Neural cell (in vitro differentiated cells): ENCODE measurements around the gene SETD9. TPM values are rescaled to one million over a fixed set of nuclear protein-coding genes. Genes with fewer than 3 reads are reported as not detected.

Source experiments
- H2AFZ ChIP-seq: fragments of 200-600, 300-800 bp; sonication (generic), shearing (Covaris generic); 2 replicates; pipeline ENCODE4 v1.6.0; 2014; ENCODE audit warnings: low read depth, mild to moderate bottlenecking, antibody characterized with exemption, low read length, moderate library complexity
- H3F3A ChIP-seq: fragments of 200-600 bp; shearing (Covaris generic); 2 replicates; pipeline ENCODE4 v1.6.1; 2016; ENCODE audit warnings: mild to moderate bottlenecking, moderate library complexity, mixed read lengths, antibody characterized with exemption, low read length; ENCODE audit not compliant: insufficient read depth, poor library complexity, severe bottlenecking
- H3K27ac ChIP-seq: fragments of 200-600, 300-800 bp; sonication (generic), shearing (Covaris generic); 2 replicates; pipeline ENCODE4 v1.5.1; 2014; ENCODE audit warnings: mild to moderate bottlenecking, low read length, moderate library complexity
- H3K27me3 ChIP-seq: fragments of 300-800, 200-600 bp; sonication (generic), shearing (Covaris generic); 2 replicates; pipeline ENCODE4 v1.6.0; 2014; ENCODE audit warnings: mild to moderate bottlenecking, low read depth, low read length, moderate library complexity; ENCODE audit not compliant: insufficient read depth
- H3K36me3 ChIP-seq: fragments of 300-800, 200-600 bp; sonication (generic), shearing (Covaris generic); 2 replicates; pipeline ENCODE4 v1.5.1; 2014; ENCODE audit warnings: mild to moderate bottlenecking, antibody characterized with exemption, low read length, moderate library complexity; ENCODE audit not compliant: insufficient read depth
- H3K4me2 ChIP-seq: fragments of 300-800, 200-600 bp; sonication (generic), shearing (Covaris generic); 2 replicates; pipeline ENCODE4 v1.6.0; 2014; ENCODE audit warnings: mild to moderate bottlenecking, low read length
- H3K4me3 ChIP-seq: fragments of 300-800, 200-600 bp; sonication (generic), shearing (Covaris generic); 2 replicates; pipeline ENCODE4 v1.5.1; 2014; ENCODE audit warnings: mild to moderate bottlenecking, low read length, moderate library complexity
- H3K79me2 ChIP-seq: fragments of 200-600 bp; shearing (Covaris generic); replicated peaks from 2 replicates; pipeline ENCODE4 v1.6.0; 2014; ENCODE audit warnings: mild to moderate bottlenecking, low read length, moderate library complexity; ENCODE audit not compliant: insufficient read depth
- H3K9ac ChIP-seq: fragments of 300-800, 200-600 bp; sonication (generic), shearing (Covaris generic); 2 replicates; pipeline ENCODE4 v1.6.1; 2016; ENCODE audit warnings: mild to moderate bottlenecking, low read length, mixed read lengths
- H3K9me2 ChIP-seq: fragments of 200-600 bp; shearing (Covaris generic); 2 replicates; pipeline ENCODE4 v1.6.1; 2016; ENCODE audit warnings: mild to moderate bottlenecking, low read length, mixed read lengths; ENCODE audit not compliant: insufficient read depth
- H3K9me3 ChIP-seq: fragments of 200-600, 300-800 bp; sonication (generic), shearing (Covaris generic); 2 replicates; pipeline ENCODE4 v1.6.1; 2016; ENCODE audit warnings: mild to moderate bottlenecking, mixed run types, low read length, moderate library complexity, mixed read lengths
- H4K20me1 ChIP-seq: fragments of 200-600 bp; shearing (Covaris generic); 2 replicates; pipeline ENCODE4 v1.6.1; 2016; ENCODE audit warnings: mild to moderate bottlenecking, mixed run types; ENCODE audit not compliant: insufficient read depth
- EP300 ChIP-seq: fragments of 450-650 bp; conservative IDR thresholded peaks from 2 replicates; pipeline ENCODE4 v1.6.1; 2014; ENCODE audit warnings: antibody characterized with exemption, mild to moderate bottlenecking, moderate library complexity; ENCODE audit not compliant: poor library complexity, severe bottlenecking
- EZH2 ChIP-seq: fragments of 200-600, 300-800 bp; shearing (Covaris generic), sonication (generic); IDR thresholded peaks from 2 replicates; pipeline ENCODE4 v1.6.1; 2014; ENCODE audit warnings: antibody characterized with exemption, low read length, borderline replicate concordance, mild to moderate bottlenecking; ENCODE audit not compliant: insufficient read depth, poor library complexity, severe bottlenecking
- MXI1 ChIP-seq: fragments of 450-650 bp; conservative IDR thresholded peaks from 2 replicates; pipeline ENCODE4 v1.6.1; 2014; ENCODE audit warnings: antibody characterized with exemption, mild to moderate bottlenecking; ENCODE audit not compliant: poor library complexity, severe bottlenecking
- POLR2AphosphoS5 ChIP-seq: IDR thresholded peaks from 2 replicates; pipeline ENCODE4 v1.6.1; 2012
- RAD21 ChIP-seq: fragments of 450-650 bp; conservative IDR thresholded peaks from 2 replicates; pipeline ENCODE4 v1.6.1; 2014; ENCODE audit warnings: antibody characterized with exemption, mild to moderate bottlenecking, moderate library complexity
- SMC3 ChIP-seq: fragments of 450-650 bp; conservative IDR thresholded peaks from 2 replicates; pipeline ENCODE4 v1.6.1; 2014; ENCODE audit warnings: antibody characterized with exemption, mild to moderate bottlenecking, moderate library complexity; ENCODE audit not compliant: poor library complexity
- TAF1 ChIP-seq: IDR thresholded peaks from 2 replicates; pipeline ENCODE4 v1.6.1; 2012; ENCODE audit warnings: low read depth
- polyA plus RNA-seq: library from polyadenylated mRNA; depleted of rRNA; stranded (reverse); fragments of >200 nt; gene quantifications from 2 replicates; pipeline ENCODE4 v1.2.3, GENCODE V29; 2014
- TF ChIP-seq, protein P1 (sequence below): fragments of 450-650 bp; IDR thresholded peaks from 2 replicates; pipeline ENCODE4 v1.5.1; 2014; ENCODE audit warnings: antibody characterized with exemption, mild to moderate bottlenecking, moderate library complexity; ENCODE audit not compliant: poor library complexity, severe bottlenecking
- TF ChIP-seq, protein P2 (sequence below): IDR thresholded peaks from 2 replicates; pipeline ENCODE4 v1.6.1; 2012; ENCODE audit warnings: borderline replicate concordance

Gene SETD9
- polyA plus RNA-seq, 1 donor from 2014 or later: 11.4 TPM

DNA sequence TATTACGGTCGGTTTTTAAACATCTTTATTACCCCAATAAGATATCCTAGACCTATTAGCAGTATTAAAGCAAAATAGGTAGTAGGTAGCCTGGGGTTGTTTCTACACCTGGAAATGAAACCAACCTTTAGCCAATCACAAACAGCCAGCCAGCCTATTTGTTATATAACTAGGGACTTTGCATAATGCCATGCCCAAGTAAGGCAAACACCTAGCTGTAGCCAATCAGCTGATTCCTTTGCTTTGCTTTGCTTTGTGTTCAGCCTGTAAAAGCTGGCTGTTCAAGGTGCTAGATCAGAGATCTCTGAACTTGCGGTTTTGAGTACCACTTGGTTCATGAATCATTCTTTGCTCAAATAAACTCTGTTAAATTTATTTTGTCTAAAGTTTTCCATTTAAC is 46.5 kb upstream of the SETD9 start:
- Histone ChIP-seq H3K79me2 (no peaks in the 10 kb centered on the region), H3K9me2 (no peaks in the 10 kb centered on the region), H3K9me3 (no peaks in the 10 kb centered on the region), H3K27me3 (no peaks in the 10 kb centered on the region), H2AFZ (no peak overlapping the region), H3K36me3 (peaks cover 7% of the 10 kb centered on the region), H4K20me1 (no peaks in the 10 kb centered on the region), H3K4me3 (no peak overlapping the region), H3K9ac (no peak overlapping the region), H3K27ac (no peak overlapping the region), H3F3A (no peaks in the 10 kb centered on the region), H3K4me2 (no peak overlapping the region)
- TF ChIP-seq, protein P1, sequence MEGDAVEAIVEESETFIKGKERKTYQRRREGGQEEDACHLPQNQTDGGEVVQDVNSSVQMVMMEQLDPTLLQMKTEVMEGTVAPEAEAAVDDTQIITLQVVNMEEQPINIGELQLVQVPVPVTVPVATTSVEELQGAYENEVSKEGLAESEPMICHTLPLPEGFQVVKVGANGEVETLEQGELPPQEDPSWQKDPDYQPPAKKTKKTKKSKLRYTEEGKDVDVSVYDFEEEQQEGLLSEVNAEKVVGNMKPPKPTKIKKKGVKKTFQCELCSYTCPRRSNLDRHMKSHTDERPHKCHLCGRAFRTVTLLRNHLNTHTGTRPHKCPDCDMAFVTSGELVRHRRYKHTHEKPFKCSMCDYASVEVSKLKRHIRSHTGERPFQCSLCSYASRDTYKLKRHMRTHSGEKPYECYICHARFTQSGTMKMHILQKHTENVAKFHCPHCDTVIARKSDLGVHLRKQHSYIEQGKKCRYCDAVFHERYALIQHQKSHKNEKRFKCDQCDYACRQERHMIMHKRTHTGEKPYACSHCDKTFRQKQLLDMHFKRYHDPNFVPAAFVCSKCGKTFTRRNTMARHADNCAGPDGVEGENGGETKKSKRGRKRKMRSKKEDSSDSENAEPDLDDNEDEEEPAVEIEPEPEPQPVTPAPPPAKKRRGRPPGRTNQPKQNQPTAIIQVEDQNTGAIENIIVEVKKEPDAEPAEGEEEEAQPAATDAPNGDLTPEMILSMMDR: no peak
- TF ChIP-seq EP300 (no peak), MXI1 (no peak), POLR2AphosphoS5 (no peak), SMC3 (no peak), EZH2 (no peak), TAF1 (no peak), RAD21 (no peak)
- TF ChIP-seq, protein P2, sequence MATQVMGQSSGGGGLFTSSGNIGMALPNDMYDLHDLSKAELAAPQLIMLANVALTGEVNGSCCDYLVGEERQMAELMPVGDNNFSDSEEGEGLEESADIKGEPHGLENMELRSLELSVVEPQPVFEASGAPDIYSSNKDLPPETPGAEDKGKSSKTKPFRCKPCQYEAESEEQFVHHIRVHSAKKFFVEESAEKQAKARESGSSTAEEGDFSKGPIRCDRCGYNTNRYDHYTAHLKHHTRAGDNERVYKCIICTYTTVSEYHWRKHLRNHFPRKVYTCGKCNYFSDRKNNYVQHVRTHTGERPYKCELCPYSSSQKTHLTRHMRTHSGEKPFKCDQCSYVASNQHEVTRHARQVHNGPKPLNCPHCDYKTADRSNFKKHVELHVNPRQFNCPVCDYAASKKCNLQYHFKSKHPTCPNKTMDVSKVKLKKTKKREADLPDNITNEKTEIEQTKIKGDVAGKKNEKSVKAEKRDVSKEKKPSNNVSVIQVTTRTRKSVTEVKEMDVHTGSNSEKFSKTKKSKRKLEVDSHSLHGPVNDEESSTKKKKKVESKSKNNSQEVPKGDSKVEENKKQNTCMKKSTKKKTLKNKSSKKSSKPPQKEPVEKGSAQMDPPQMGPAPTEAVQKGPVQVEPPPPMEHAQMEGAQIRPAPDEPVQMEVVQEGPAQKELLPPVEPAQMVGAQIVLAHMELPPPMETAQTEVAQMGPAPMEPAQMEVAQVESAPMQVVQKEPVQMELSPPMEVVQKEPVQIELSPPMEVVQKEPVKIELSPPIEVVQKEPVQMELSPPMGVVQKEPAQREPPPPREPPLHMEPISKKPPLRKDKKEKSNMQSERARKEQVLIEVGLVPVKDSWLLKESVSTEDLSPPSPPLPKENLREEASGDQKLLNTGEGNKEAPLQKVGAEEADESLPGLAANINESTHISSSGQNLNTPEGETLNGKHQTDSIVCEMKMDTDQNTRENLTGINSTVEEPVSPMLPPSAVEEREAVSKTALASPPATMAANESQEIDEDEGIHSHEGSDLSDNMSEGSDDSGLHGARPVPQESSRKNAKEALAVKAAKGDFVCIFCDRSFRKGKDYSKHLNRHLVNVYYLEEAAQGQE: no peak

DNA sequence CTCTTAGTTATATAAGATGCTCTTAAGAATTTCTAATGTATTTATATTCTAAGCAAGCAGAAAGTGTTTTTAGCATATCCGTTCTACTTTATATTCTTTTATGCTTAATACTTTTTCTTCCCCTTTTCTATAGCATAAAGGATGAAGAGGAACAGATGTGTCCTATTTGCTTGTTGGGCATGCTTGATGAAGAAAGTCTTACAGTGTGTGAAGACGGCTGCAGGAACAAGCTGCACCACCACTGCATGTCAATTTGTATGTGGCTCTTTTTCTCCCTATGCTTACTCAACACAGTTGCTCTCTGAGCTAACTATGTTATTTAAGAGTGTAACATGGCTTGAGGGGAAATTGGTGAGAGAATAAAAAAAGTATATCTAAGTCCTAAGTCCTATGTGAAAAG is 37.6 kb upstream of the SETD9 start:
- Histone ChIP-seq H3K4me3 (no peak overlapping the region), H3K36me3 (peaks cover 34% of the 10 kb centered on the region), H4K20me1 (no peaks in the 10 kb centered on the region), H3K9ac (no peak overlapping the region), H2AFZ (no peak overlapping the region), H3K79me2 (no peaks in the 10 kb centered on the region), H3K9me2 (no peaks in the 10 kb centered on the region), H3K27me3 (no peaks in the 10 kb centered on the region), H3F3A (no peaks in the 10 kb centered on the region), H3K4me2 (no peak overlapping the region), H3K9me3 (no peaks in the 10 kb centered on the region), H3K27ac (no peak overlapping the region)
- no peak for TF ChIP-seq RAD21
- TF ChIP-seq EP300: no peak

DNA sequence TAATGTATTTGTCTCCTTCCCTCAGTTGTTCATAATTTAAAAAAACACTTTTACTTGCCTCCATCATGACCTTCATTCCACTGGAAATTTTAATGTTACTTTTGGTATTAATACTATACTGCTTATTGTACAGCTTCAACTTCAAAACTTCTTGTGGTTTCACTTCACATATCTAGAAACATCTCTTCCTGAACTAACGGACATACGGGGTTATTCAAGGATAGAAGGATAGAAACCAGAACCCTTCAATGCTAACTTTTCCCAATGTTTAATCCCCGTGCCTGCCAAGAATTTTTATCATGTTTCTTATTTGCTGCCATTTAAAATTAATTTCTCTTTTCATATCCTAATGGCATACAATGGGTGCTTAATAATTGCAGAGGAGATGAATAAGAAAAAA is 36.3 kb upstream of the SETD9 start:
- Histone ChIP-seq H3K9me3 (no peaks in the 10 kb centered on the region), H3K36me3 (peaks cover 34% of the 10 kb centered on the region), H4K20me1 (no peaks in the 10 kb centered on the region), H3K9ac (no peak overlapping the region), H3K9me2 (no peaks in the 10 kb centered on the region), H3K79me2 (no peaks in the 10 kb centered on the region), H3K27me3 (no peaks in the 10 kb centered on the region), H3K4me3 (no peak overlapping the region), H3K4me2 (no peak overlapping the region), H3K27ac (no peak overlapping the region), H3F3A (no peaks in the 10 kb centered on the region), H2AFZ (no peak overlapping the region)
- no peak for TF ChIP-seq SMC3
